ACHN (cell line): ENCODE data around the gene THSD7B.

Experiments used
- DNase-seq: peaks from one replicate; pipeline ENCODE4 v3.0.0-alpha.2; 2015
- in situ Hi-C: cut with HindIII; loops from 2 replicates; pipeline ENCODE4 v1.10.0; 2017; ENCODE audit warnings: low sequenced_read_pairs, low pct_ligation_motif_present, low pct_unique_long_range_greater_than_20kb

The THSD7B gene

DNA sequence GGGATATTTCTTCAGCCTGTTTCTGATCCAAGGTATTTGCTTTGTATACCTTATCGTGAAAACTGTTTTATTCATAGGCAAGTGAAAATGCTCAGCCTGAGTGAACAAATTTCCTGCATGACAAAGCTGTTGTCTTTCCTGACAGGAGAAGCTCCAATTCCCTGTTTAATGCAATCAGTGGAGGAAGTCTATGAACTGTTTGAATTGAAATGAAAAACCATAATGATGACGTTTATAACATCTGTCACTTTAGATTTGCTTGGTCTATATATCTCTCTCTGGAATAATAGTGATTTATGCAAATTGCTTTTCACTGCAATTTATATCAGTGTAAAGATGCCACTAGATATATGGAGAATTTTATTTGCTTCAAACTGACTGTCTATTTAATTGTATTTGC is 959.6 kb downstream of the THSD7B start:
- in situ Hi-C loops = no loop called here
- DNase-seq = no peak
